CD4-positive, alpha-beta T cell treated with Interleukin-21 for 1 hour (primary cell): ENCODE results near the gene PARD3B.

Experiments used
- DNase-seq: peaks from one replicate; pipeline ENCODE4 v3.0.0-alpha.2; 2020

PARD3B gene

GRCh38 chr2:204772546-204772945 lies 227.3 kb downstream of the PARD3B start:
- no peak for DNase-seq

GRCh38 chr2:204775766-204776165 lies 230.5 kb downstream of the PARD3B start:
- DNase-seq = no peak

DNA sequence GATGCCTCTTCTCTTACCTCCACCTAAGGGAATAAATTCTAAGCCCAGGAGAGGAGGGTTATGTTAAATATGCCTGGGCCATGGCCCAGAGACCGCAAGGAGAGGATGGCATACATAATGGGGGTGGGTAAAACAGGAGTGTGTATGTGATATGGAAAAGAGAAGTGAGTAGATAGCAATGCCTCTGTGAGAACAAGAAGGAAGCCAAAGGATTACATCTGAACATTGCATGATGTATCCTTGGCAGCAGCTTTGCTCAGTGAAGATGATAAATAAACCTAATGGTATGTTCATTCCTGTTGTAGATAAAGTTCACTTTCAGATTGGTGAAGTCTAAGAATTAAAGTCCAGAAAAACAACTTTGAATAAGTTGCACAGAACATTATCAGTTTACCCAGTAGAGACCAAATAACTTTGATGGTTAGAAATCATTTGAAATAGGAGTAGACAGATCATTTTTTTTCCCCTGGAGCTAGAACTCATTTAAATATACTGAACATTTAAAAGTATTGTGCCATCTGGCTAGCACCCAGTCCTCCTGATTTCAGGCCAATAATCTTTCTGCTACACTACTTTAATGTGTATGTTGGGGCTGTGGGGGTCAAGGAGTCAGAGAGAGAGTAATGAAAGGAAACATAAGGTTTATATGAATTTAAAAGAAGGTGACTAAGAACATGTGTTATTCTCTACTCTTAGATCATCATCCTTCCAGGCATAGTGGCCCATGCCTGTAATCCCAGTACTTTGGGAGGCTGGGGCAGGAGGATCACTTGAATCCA lies 231.7 kb downstream of the PARD3B start:
- DNase-seq = no peak

GRCh38 chr2:204779771-204780170 lies 234.5 kb downstream of the PARD3B start:
- no peak for DNase-seq

DNA sequence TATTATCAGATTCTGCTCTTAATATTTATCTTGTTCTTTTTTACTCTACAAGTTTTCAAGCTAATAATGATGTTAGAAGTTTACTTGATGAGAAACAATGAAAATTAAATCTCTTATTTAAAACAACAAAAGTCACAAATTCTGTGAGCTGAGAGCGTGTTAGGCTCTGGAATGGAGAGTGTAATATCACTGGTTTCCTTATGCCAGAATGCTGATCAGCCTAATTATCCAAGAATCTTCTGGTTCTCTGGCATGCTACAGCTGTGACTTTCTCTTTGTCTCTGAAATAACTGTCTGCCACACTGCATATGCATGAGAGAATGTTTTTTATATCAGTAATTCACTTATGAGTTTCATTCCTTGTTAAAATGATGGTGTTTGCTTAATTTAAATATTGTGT lies 236.7 kb downstream of the PARD3B start:
- DNase-seq = no peak

DNA sequence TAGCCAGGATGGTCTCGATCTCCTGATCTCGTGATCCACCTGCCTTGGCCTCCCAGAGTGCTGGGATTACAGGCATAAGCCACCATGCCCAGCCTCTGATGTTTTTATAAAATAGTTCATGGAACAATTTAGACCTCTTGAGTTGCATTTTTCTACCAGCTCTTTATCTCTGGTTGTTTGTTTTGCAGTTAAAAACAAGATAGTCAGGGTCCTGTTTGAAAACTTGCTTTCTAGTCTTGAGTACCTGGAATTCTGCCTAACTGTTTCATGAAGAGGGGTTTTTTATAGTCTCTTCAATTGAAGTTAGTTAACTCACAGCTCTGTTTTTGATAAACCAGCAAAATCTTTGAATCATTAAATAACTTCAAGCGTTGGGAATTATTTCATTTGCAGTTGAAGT lies 244.8 kb downstream of the PARD3B start:
- no peak for DNase-seq

- no peak for DNase-seq
Measured at GRCh38 chr2:204791230-204791629, 246.0 kb downstream of the PARD3B start.

DNA sequence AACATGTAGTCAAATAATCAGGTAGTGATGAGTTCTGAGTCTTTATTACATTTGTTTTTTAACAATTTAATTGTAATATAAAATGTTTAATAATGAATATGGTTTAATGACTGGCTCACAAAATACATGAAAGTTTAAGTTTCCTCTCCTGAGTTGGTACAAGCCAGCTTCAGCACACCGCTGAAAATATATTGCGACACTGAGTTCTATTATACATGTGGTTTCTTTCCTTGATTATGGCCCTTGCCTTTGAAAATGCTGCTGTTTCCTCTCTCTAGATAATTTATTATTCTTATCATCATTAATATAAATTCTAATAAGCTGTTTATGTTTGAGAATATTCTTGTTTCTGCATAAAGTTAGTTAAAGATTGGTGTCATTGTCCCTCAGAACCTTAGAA lies 249.3 kb downstream of the PARD3B start:
- no peak for DNase-seq

GRCh38 chr2:204795156-204795555 lies 249.9 kb downstream of the PARD3B start:
- DNase-seq = no peak

- DNase-seq = no peak
Measured at GRCh38 chr2:204796581-204796980, 251.3 kb downstream of the PARD3B start.

- DNase-seq = no peak
Measured at GRCh38 chr2:204799791-204800190, 254.5 kb downstream of the PARD3B start.

- no peak for DNase-seq
Measured at GRCh38 chr2:204808494-204808893, 263.2 kb downstream of the PARD3B start.

GRCh38 chr2:204824751-204825453 lies 279.6 kb downstream of the PARD3B start:
- no peak for DNase-seq

GRCh38 chr2:204825681-204826080 lies 280.4 kb downstream of the PARD3B start:
- DNase-seq = no peak

- no peak for DNase-seq
Measured at GRCh38 chr2:204827701-204828590, 282.7 kb downstream of the PARD3B start.

- no peak for DNase-seq
Measured at GRCh38 chr2:204834716-204835384, 289.6 kb downstream of the PARD3B start.

DNA sequence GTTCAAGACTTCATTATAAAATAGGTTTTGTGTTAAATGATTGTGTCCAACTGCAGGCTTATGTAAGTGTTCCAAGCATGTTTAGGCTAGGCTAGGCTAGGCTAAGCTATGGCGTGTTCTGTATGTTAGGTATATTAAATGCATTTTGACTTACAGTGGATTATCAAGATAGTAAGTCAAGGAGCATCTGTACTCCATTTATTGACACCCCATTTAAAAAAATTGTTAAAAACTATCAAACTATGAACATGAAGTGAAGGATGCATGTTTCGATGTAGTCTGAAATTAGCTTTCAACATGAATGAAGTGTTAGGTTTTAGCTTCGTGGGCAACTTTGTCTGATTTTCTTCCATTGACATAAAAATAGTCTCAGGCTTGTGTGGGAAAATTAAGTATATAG lies 290.5 kb downstream of the PARD3B start:
- DNase-seq = no peak

GRCh38 chr2:204840504-204840903 lies 295.2 kb downstream of the PARD3B start:
- no peak for DNase-seq

DNA sequence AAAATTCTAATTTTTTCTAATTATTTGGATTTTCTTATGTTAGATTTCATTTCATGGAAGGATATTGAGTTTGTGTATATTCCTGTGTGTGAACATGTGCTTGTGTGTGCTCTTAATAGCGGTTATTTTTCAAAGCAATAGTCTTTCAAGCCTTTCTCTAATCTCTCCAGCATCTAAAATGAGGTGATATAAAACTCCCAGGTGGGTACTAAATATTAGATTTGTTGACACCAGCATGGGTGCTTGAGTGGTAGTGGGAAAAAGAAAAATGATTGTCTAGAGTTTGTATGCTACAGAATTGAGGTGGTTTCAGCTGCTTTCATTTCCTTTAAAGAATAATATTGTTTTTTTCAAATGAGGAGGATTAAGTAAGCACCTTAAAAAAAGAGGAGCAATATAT lies 296.8 kb downstream of the PARD3B start:
- no peak for DNase-seq

GRCh38 chr2:204842661-204843485 lies 297.6 kb downstream of the PARD3B start:
- DNase-seq = no peak

GRCh38 chr2:204846471-204846870 lies 301.2 kb downstream of the PARD3B start:
- no peak for DNase-seq

- no peak for DNase-seq
Measured at GRCh38 chr2:204849892-204850291, 304.6 kb downstream of the PARD3B start.
